GM21447 (cell line): ENCODE data around the gene UBE2N.

Source experiments
- ATAC-seq: cut with Tn5 transposase; IDR thresholded peaks from one replicate; pipeline ENCODE4 v1.9.1; 2021; ENCODE audit not compliant: unreplicated experiment

The UBE2N gene

DNA sequence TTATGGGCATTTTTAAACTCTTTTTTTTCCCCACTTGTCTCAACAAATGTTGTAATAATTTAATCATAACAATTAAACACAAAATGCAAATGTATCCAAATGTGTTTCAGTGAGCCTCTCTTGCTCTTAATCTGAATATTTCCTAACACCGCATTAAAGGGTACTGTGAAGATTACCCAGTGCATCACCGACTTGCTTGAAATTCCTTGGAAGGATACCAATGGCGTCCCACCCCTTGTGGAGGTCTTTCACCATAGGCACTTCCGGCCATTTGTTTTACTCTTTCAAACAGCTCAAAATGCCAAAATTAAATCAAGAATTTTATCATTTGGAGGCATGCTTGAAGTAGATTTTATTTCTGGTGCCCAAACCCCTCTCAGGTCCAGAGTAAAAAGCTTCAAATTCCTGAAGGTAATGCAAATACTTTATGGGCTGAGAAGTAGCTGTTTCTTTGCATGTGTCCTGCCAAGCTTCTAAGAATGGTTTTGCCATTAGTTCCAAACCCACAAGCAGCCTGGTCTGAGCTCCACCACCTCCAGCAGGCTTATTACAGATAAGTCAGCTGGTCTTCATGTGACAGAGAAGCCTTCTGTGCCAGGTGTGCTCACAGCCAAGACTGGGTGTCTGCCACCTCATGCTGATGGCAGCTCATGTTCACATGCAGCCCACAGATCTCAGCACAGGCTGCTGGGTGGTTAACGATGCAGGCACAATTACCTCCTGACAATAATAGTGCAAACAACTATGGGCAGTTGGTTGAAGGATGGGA is 80.4 kb downstream of the UBE2N start:
- ATAC-seq, result no peak

- no peak for ATAC-seq
These were observed 81.1 kb downstream of the UBE2N start for GRCh38 chr12:93360688-93361087.

- ATAC-seq, result no peak
These were observed 82.9 kb downstream of the UBE2N start for GRCh38 chr12:93358821-93359220.

GRCh38 chr12:93358058-93358457 is 83.7 kb downstream of the UBE2N start:
- peak; percentile 88 for ATAC-seq

GRCh38 chr12:93356214-93356613 is 85.5 kb downstream of the UBE2N start:
- no peak for ATAC-seq
